NK-92 treated with Interleukin-12 subunit alpha and Interleukin-12 subunit beta, amount 100 ng/mL, for 24 hours (cell line): Measurements from ENCODE around the gene OPRD1.
"Not testable (repeated sequence)": the region's sequence is repeated elsewhere in the genome, so short reads cannot be mapped to it uniquely, and the experiment has no call there.

Experiments used
- DNase-seq: peaks from one replicate; lab custom pipeline; 2025; lab: John Stamatoyannopoulos, UW

The OPRD1 gene

GRCh38 chr1:28801461-28801860 is 10.5 kb upstream of the OPRD1 start:
- no peak for DNase-seq

- DNase-seq, result no peak
These were observed 8.9 kb upstream of the OPRD1 start for GRCh38 chr1:28803051-28803450.

GRCh38 chr1:28803662-28804061 is 8.3 kb upstream of the OPRD1 start:
- DNase-seq, result no peak

- no peak for DNase-seq
These were observed 7.9 kb upstream of the OPRD1 start for GRCh38 chr1:28804071-28804470.

GRCh38 chr1:28807046-28807445 is 4.9 kb upstream of the OPRD1 start:
- no peak for DNase-seq

- DNase-seq, result no peak
These were observed 4.0 kb upstream of the OPRD1 start for GRCh38 chr1:28807986-28808385.

GRCh38 chr1:28811369-28811765 is 603 bp upstream of the OPRD1 start:
- no peak for DNase-seq

GRCh38 chr1:28812669-28813468 is 899 bp downstream of the OPRD1 start:
- DNase-seq, result no peak

- DNase-seq, result no peak
These were observed 2.0 kb downstream of the OPRD1 start for GRCh38 chr1:28813931-28814465.

GRCh38 chr1:28815533-28816185 is 3.7 kb downstream of the OPRD1 start:
- no peak for DNase-seq

GRCh38 chr1:28817133-28817532 is 5.2 kb downstream of the OPRD1 start:
- DNase-seq, result no peak

- no peak for DNase-seq
These were observed 7.0 kb downstream of the OPRD1 start for GRCh38 chr1:28819020-28819419.

GRCh38 chr1:28822799-28823198 is 10.8 kb downstream of the OPRD1 start:
- DNase-seq, result no peak

GRCh38 chr1:28824061-28824460 is 12.1 kb downstream of the OPRD1 start:
- DNase-seq, result not testable (repeated sequence)

- DNase-seq, result not testable (repeated sequence)
These were observed 16.4 kb downstream of the OPRD1 start for GRCh38 chr1:28828227-28828858.

- no peak for DNase-seq
These were observed 18.8 kb downstream of the OPRD1 start for GRCh38 chr1:28830814-28831213.

GRCh38 chr1:28832966-28833365 is 21.0 kb downstream of the OPRD1 start:
- no peak for DNase-seq

- DNase-seq, result no peak
These were observed 21.4 kb downstream of the OPRD1 start for GRCh38 chr1:28833381-28833780.

GRCh38 chr1:28835237-28835650 is 23.3 kb downstream of the OPRD1 start:
- no peak for DNase-seq

GRCh38 chr1:28836421-28836956 is 24.5 kb downstream of the OPRD1 start:
- no peak for DNase-seq

GRCh38 chr1:28840928-28841544 is 29.1 kb downstream of the OPRD1 start:
- DNase-seq, result no peak
